Sciatic nerve (tissue), 2 donors: Measurements from ENCODE around the gene TMEM198. TPM values are rescaled to one million over a fixed set of nuclear protein-coding genes. Genes with fewer than 3 reads are reported as not detected.

ENCODE experiments used
- ATAC-seq: fragments of 200-7000 bp; cut with Tn5 transposase; one replicate; pipeline ENCODE4 v1.9.1; 2020; ENCODE audit warnings: mild to moderate bottlenecking, moderate library complexity
- DNase-seq: peaks from one replicate; pipeline ENCODE4 v3.0.0-alpha.2; 2020; ENCODE audit warnings: low spot score
- intact Hi-C: fragments of 100-400 bp; cut with DNase I; formaldehyde crosslinking; loops from one replicate; pipeline ENCODE4 v1.14.2; 2022
- total RNA-seq: library from RNA; stranded (reverse); fragmentation: NEBNext Ultra II Directional; extraction: Animal tissue kit (Norgen Biotek cat#: 25700); gene quantifications from one replicate; pipeline ENCODE4 v1.2.1, GENCODE V29; 2021
- donor health status: DM: no; HTN: no; CAD: no.
- donor health status: DM: no; HTN: no; CAD: no.

TMEM198 gene
- 2.1 TPM for total RNA-seq

GRCh38 chr2:219543596-219544358, at the start of gene TMEM198, which contains the start of gene CHPF:
TSS of gene TMEM198 (plus strand) at chr2:219544028. CDS start at chr2:219544728, 700 bp downstream.
TSS of gene CHPF (minus strand) at chr2:219543809. CDS start at chr2:219543538, 271 bp downstream.
- intact Hi-C loops = loop anchor here (5.0 kb wide), 1 partner anchor 99 kb away; no protein-coding TSS in a partner anchor
- DNase-seq (peak; percentile 99), ATAC-seq (peak; percentile 98)

GRCh38 chr2:219494952-219495530, 48.8 kb upstream of the TMEM198 start:
- DNase-seq (no peak), ATAC-seq (no peak)
- intact Hi-C loops = no loop called here

GRCh38 chr2:219495531-219496122, 48.2 kb upstream of the TMEM198 start:
- intact Hi-C loops = no loop called here
- ATAC-seq = no peak
- DNase-seq = peak; percentile 76

- no peak for DNase-seq
- intact Hi-C loops = no loop called here
- ATAC-seq = no peak
Measured at GRCh38 chr2:219496247-219496824, 47.5 kb upstream of the TMEM198 start.

- intact Hi-C loops = no loop called here
- peak; percentile 0 for ATAC-seq
Measured at GRCh38 chr2:219496825-219497494, 46.9 kb upstream of the TMEM198 start.

GRCh38 chr2:219497495-219498279, 46.1 kb upstream of the TMEM198 start:
- ATAC-seq (peak; percentile 91), DNase-seq (peak; percentile 91)
- intact Hi-C loops = no loop called here

More at GRCh38 chr2:219496825-219497494, 46.9 kb upstream of the TMEM198 start:
- DNase-seq = no peak

- intact Hi-C loops = no loop called here
- peak; percentile 95 for ATAC-seq
Measured at GRCh38 chr2:219498280-219499057, 45.4 kb upstream of the TMEM198 start, which contains the start of gene GMPPA. TSS of gene GMPPA (plus strand) at chr2:219498891. CDS start at chr2:219499976, 1,085 bp downstream.

GRCh38 chr2:219499058-219499307, 44.8 kb upstream of the TMEM198 start:
- DNase-seq = no peak
- intact Hi-C loops = no loop called here
- ATAC-seq = no peak

More at GRCh38 chr2:219498280-219499057, 45.4 kb upstream of the TMEM198 start, which contains the start of gene GMPPA:
- peak; percentile 98 for DNase-seq

- intact Hi-C loops = no loop called here
- ATAC-seq (no peak), DNase-seq (no peak)
Measured at GRCh38 chr2:219499555-219499954, 44.3 kb upstream of the TMEM198 start.

GRCh38 chr2:219500135-219500534, 43.7 kb upstream of the TMEM198 start:
- DNase-seq = no peak
- intact Hi-C loops = no loop called here
- ATAC-seq = no peak

- intact Hi-C loops = no loop called here
- ATAC-seq (no peak), DNase-seq (no peak)
Measured at GRCh38 chr2:219501849-219502248, 42.0 kb upstream of the TMEM198 start.

GRCh38 chr2:219502618-219503017, 41.2 kb upstream of the TMEM198 start:
- intact Hi-C loops = no loop called here
- DNase-seq = no peak
- ATAC-seq = no peak

- ATAC-seq (no peak), DNase-seq (no peak)
- intact Hi-C loops = no loop called here
Measured at GRCh38 chr2:219505585-219505984, 38.2 kb upstream of the TMEM198 start.

- DNase-seq = no peak
- no peak for ATAC-seq
- intact Hi-C loops = no loop called here
Measured at GRCh38 chr2:219506153-219506801, 37.6 kb upstream of the TMEM198 start.

- DNase-seq = no peak
- intact Hi-C loops = no loop called here
- no peak for ATAC-seq
Measured at GRCh38 chr2:219506802-219507526, 36.9 kb upstream of the TMEM198 start.

GRCh38 chr2:219507581-219508443, 36.0 kb upstream of the TMEM198 start:
- no peak for ATAC-seq

More at GRCh38 chr2:219507581-219508443, 36.0 kb upstream of the TMEM198 start:
- DNase-seq = no peak
- intact Hi-C loops = no loop called here
